Brain microvascular endothelial cell (primary cell): ENCODE measurements around the gene ZNF451.

ENCODE experiments used
- DNase-seq: peaks from one replicate; pipeline ENCODE4 v3.0.0-alpha.2; 2020
- H3K27ac ChIP-seq: fragments of 250-450 bp; sonication (Bioruptor Pico); 2 replicates; pipeline ENCODE4 v1.5.1; 2020; ENCODE audit warnings: mild to moderate bottlenecking, moderate library complexity
- H3K27me3 ChIP-seq: fragments of 250-450 bp; sonication (Bioruptor Pico); replicated peaks from 2 replicates; pipeline ENCODE4 v1.5.1; 2020; ENCODE audit warnings: mild to moderate bottlenecking
- H3K36me3 ChIP-seq: fragments of 250-450 bp; sonication (Bioruptor Pico); replicated peaks from 2 replicates; pipeline ENCODE4 v1.5.1; 2020; ENCODE audit warnings: mild to moderate bottlenecking
- H3K4me3 ChIP-seq: 2 replicates; pipeline ENCODE4 v1.5.1; 2011; ENCODE audit warnings: low read depth, mild to moderate bottlenecking, control low read depth, low read length, moderate library complexity
- in situ Hi-C: cut with HindIII; loops from 2 replicates; pipeline ENCODE4 v1.10.0; 2017; ENCODE audit warnings: low sequenced_read_pairs, low pct_ligation_motif_present
- TF ChIP-seq, protein P1 (sequence below): IDR thresholded peaks from 2 replicates; pipeline ENCODE4 v1.5.1; 2011; ENCODE audit warnings: low read depth, mild to moderate bottlenecking, moderate library complexity, low read length, control low read depth, inconsistent platforms; ENCODE audit errors: missing control alignments

Gene ZNF451

DNA sequence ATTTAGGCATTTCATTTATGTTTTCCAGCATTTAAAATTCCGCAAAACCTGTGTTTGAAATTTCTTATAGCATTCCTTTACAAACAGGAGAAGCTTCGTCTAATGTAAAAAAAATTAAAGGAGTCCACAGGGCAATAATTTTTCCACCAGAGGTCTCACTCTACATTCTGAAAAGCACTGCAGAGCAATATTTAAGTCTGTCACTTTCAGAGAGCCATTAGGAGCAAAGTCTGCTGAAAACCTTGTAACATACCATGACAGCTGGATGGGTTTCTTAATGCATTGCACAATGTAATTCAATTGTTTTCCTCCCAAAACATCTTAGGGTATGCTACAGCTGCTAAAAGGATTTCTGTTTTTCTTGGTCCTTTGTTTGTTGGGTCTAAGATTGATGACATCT is 100.2 kb downstream of the ZNF451 start:
- Histone ChIP-seq H3K27me3 (no peaks in the 10 kb centered on the region), H3K27ac (peak overlapping the region; percentile 1), H3K4me3 (no peak overlapping the region), H3K36me3 (peaks cover 39% of the 10 kb centered on the region)
- in situ Hi-C loops, result loop anchor here (25.0 kb wide), 1 partner anchor 122 kb away; the partner anchor contains the start of gene PRIM2
- no peak for DNase-seq
- TF ChIP-seq, protein P1, sequence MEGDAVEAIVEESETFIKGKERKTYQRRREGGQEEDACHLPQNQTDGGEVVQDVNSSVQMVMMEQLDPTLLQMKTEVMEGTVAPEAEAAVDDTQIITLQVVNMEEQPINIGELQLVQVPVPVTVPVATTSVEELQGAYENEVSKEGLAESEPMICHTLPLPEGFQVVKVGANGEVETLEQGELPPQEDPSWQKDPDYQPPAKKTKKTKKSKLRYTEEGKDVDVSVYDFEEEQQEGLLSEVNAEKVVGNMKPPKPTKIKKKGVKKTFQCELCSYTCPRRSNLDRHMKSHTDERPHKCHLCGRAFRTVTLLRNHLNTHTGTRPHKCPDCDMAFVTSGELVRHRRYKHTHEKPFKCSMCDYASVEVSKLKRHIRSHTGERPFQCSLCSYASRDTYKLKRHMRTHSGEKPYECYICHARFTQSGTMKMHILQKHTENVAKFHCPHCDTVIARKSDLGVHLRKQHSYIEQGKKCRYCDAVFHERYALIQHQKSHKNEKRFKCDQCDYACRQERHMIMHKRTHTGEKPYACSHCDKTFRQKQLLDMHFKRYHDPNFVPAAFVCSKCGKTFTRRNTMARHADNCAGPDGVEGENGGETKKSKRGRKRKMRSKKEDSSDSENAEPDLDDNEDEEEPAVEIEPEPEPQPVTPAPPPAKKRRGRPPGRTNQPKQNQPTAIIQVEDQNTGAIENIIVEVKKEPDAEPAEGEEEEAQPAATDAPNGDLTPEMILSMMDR, result peak; percentile 48

GRCh38 chr6:57193177-57193576 is 103.2 kb downstream of the ZNF451 start:
- H3K27ac ChIP-seq, result no peak overlapping the region

GRCh38 chr6:57195457-57195856 is 105.5 kb downstream of the ZNF451 start:
- in situ Hi-C loops, result loop anchor here (25.0 kb wide), 1 partner anchor 117 kb away; the partner anchor contains the start of gene PRIM2

More at GRCh38 chr6:57193177-57193576, 103.2 kb downstream of the ZNF451 start:
- peaks cover 35% of the 10 kb centered on the region for H3K36me3 ChIP-seq
- no peaks in the 10 kb centered on the region for H3K27me3 ChIP-seq
- TF ChIP-seq, protein P1, result no peak
- in situ Hi-C loops, result loop anchor here (25.0 kb wide), 1 partner anchor 119 kb away; the partner anchor contains the start of gene PRIM2
- no peak for DNase-seq
- H3K4me3 ChIP-seq, result no peak overlapping the region

GRCh38 chr6:57198926-57199636 is 109.1 kb downstream of the ZNF451 start:
- in situ Hi-C loops, result loop anchor here (25.0 kb wide), 1 partner anchor 113 kb away; the partner anchor contains the start of gene PRIM2
- Histone ChIP-seq H3K4me3 (no peak overlapping the region), H3K27me3 (no peaks in the 10 kb centered on the region), H3K36me3 (peaks cover 10% of the 10 kb centered on the region), H3K27ac (no peak overlapping the region)
- no peak for DNase-seq
- TF ChIP-seq, protein P1, result no peak

More at GRCh38 chr6:57195457-57195856, 105.5 kb downstream of the ZNF451 start:
- no peak overlapping the region for H3K27ac ChIP-seq
- H3K36me3 ChIP-seq, result peaks cover 25% of the 10 kb centered on the region
- TF ChIP-seq, protein P1, result no peak
- no peak overlapping the region for H3K4me3 ChIP-seq
- no peaks in the 10 kb centered on the region for H3K27me3 ChIP-seq
- DNase-seq, result no peak

DNA sequence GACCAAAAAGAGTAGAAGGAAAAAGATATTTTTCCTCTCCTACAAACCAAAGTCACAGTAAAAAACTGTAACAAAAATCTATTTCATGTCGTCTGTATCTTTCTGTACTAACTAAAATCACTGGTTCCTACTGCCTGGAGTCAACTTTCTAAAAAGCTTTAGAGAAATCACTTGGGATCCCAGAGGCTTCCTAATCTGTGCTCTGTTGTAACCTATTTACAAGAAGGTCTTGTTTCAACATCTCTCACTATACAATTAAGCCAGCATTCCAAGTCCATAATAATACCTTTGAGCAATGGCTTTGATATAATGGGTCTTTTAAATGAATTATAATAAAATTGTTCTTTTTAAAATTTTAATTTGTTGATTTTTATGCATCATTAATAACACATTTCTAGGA is 111.7 kb downstream of the ZNF451 start:
- in situ Hi-C loops, result no loop called here
- no peak for DNase-seq
- TF ChIP-seq, protein P1, result no peak

More for the DNA sequence above, 111.7 kb downstream of the ZNF451 start:
- Histone ChIP-seq H3K27ac (no peak overlapping the region), H3K27me3 (no peaks in the 10 kb centered on the region), H3K4me3 (no peak overlapping the region), H3K36me3 (peaks cover 10% of the 10 kb centered on the region)
